HG02610 (cell line): Measurements from ENCODE around the gene PSMA5.
"Not testable (repeated sequence)": the region's sequence is repeated elsewhere in the genome, so short reads cannot be mapped to it uniquely, and the experiment has no call there.

Source experiments
- ATAC-seq: cut with Tn5 transposase; IDR thresholded peaks from one replicate; pipeline ENCODE4 v1.9.1; 2021; ENCODE audit warnings: mild to moderate bottlenecking, moderate library complexity; ENCODE audit not compliant: unreplicated experiment

PSMA5 gene

GRCh38 chr1:109433322-109433721 is 7.1 kb upstream of the PSMA5 start:
- no peak for ATAC-seq

GRCh38 chr1:109432336-109432735 is 6.1 kb upstream of the PSMA5 start:
- no peak for ATAC-seq

- no peak for ATAC-seq
Observed at GRCh38 chr1:109427171-109427467, 871 bp upstream of the PSMA5 start.

- peak; percentile 22 for ATAC-seq
Observed at GRCh38 chr1:109425391-109426280, 612 bp downstream of the PSMA5 start.

GRCh38 chr1:109423498-109423897 is 2.8 kb downstream of the PSMA5 start:
- no peak for ATAC-seq

GRCh38 chr1:109412551-109412950 is 13.7 kb downstream of the PSMA5 start:
- no peak for ATAC-seq

GRCh38 chr1:109404838-109405237 is 21.4 kb downstream of the PSMA5 start:
- no peak for ATAC-seq

- no peak for ATAC-seq
Observed at GRCh38 chr1:109402025-109402424, 24.2 kb downstream of the PSMA5 start.

GRCh38 chr1:109400035-109400655 is 26.1 kb downstream of the PSMA5 start:
- ATAC-seq, result no peak

GRCh38 chr1:109399326-109399957 is 26.8 kb downstream of the PSMA5 start:
- ATAC-seq, result no peak

GRCh38 chr1:109398343-109399225 is 27.7 kb downstream of the PSMA5 start:
- no peak for ATAC-seq

GRCh38 chr1:109397581-109398342 is 28.5 kb downstream of the PSMA5 start, which contains the start of gene SORT1:
Gene SORT1 (minus strand): TSS chr1:109397918. CDS start chr1:109397892, 26 bp downstream.
- peak; percentile 88 for ATAC-seq

GRCh38 chr1:109396871-109397580 is 29.2 kb downstream of the PSMA5 start:
- peak; percentile 13 for ATAC-seq

GRCh38 chr1:109396513-109396839 is 29.8 kb downstream of the PSMA5 start:
- ATAC-seq, result no peak

GRCh38 chr1:109395602-109396512 is 30.4 kb downstream of the PSMA5 start:
- ATAC-seq, result no peak

- ATAC-seq, result not testable (repeated sequence)
Observed at GRCh38 chr1:109395282-109395599, 31.0 kb downstream of the PSMA5 start.

GRCh38 chr1:109394591-109395281 is 31.5 kb downstream of the PSMA5 start:
- ATAC-seq, result no peak

- ATAC-seq, result no peak
Observed at GRCh38 chr1:109393617-109394233, 32.5 kb downstream of the PSMA5 start.
